Smooth muscle cell of trachea (primary cell): ENCODE results near the gene TXNDC16. TPM values are rescaled to one million over a fixed set of nuclear protein-coding genes. Genes with fewer than 3 reads are reported as not detected.

Experiments
- total RNA-seq: library from RNA; depleted of rRNA; stranded (reverse); fragments of >200 nt; gene quantifications from 2 replicates; pipeline ENCODE4 v1.2.1, GENCODE V29; 2014

Gene TXNDC16, protein sequence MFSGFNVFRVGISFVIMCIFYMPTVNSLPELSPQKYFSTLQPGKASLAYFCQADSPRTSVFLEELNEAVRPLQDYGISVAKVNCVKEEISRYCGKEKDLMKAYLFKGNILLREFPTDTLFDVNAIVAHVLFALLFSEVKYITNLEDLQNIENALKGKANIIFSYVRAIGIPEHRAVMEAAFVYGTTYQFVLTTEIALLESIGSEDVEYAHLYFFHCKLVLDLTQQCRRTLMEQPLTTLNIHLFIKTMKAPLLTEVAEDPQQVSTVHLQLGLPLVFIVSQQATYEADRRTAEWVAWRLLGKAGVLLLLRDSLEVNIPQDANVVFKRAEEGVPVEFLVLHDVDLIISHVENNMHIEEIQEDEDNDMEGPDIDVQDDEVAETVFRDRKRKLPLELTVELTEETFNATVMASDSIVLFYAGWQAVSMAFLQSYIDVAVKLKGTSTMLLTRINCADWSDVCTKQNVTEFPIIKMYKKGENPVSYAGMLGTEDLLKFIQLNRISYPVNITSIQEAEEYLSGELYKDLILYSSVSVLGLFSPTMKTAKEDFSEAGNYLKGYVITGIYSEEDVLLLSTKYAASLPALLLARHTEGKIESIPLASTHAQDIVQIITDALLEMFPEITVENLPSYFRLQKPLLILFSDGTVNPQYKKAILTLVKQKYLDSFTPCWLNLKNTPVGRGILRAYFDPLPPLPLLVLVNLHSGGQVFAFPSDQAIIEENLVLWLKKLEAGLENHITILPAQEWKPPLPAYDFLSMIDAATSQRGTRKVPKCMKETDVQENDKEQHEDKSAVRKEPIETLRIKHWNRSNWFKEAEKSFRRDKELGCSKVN
- 2.0 and 4.9 TPM in 2 replicates for total RNA-seq

GRCh38 chr14:52552063-52552988, at the start of gene TXNDC16, which contains the start of gene GPR137C:
Gene TXNDC16, minus strand, starts transcription at chr14:52552505. Its CDS starts 8,948 bp downstream, at chr14:52543557.
Gene GPR137C, plus strand, starts transcription at chr14:52552836. Its CDS starts 312 bp downstream, at chr14:52553148.

Other genes starting within 250 kb of the TXNDC16 start
- 26.3 and 34.5 TPM in 2 replicates for gene PTGER2, start 238.2 kb downstream of the TXNDC16 start, total RNA-seq
- gene GPR137C, start 331 bp upstream of the TXNDC16 start, total RNA-seq: 0.17 and 0.58 TPM in 2 replicates
- 104 and 106 TPM in 2 replicates for gene ERO1A, start 143.1 kb upstream of the TXNDC16 start, total RNA-seq
- 75.4 and 144 TPM in 2 replicates for gene PSMC6, start 154.7 kb upstream of the TXNDC16 start, total RNA-seq
- gene STYX, start 177.7 kb upstream of the TXNDC16 start, total RNA-seq: 18.0 and 25.5 TPM in 2 replicates
- gene GNPNAT1, start 239.1 kb upstream of the TXNDC16 start, total RNA-seq: 20.8 and 96.4 TPM in 2 replicates